ENCODE data around the gene HOXB9.

GRCh38 chr17:48574505-48575065 is 51.6 kb downstream of the HOXB9 start:
- TF ChIP-seq CTCF (IDR thresholded peaks at IDR 0.05): no peak
- TF ChIP-seq POLR2A (IDR thresholded peaks at IDR 0.05): no peak
- TF ChIP-seq POLR2AphosphoS5 (IDR thresholded peaks at IDR 0.05): no peak
- TF ChIP-seq EP300 (IDR thresholded peaks at IDR 0.05): no peak
